Naive thymus-derived CD4-positive, alpha-beta T cell (primary cell): ENCODE measurements around the gene CCDC134. TPM values are rescaled to one million over a fixed set of nuclear protein-coding genes. Genes with fewer than 3 reads are reported as not detected.
A peak's percentile ranks its signal among the peaks of the same experiment; 100 is the strongest.
"Not testable (repeated sequence)": the region's sequence is repeated elsewhere in the genome, so short reads cannot be mapped to it uniquely, and the experiment has no call there.

Source experiments
- ATAC-seq: fragments of 150-1000 bp; cut with Tn5 transposase; 2 replicates; pipeline ENCODE4 v1.10.0; 2021; ENCODE audit warnings: mild to moderate bottlenecking, moderate library complexity
- CTCF ChIA-PET: fragments of 350-600 bp; sonication (Branson Sonifier 250); formaldehyde crosslinking; loops from one replicate; lab custom pipeline; 2021; ENCODE audit warnings: antibody characterized with exemption; lab: Charles Lee
- POLR2A ChIA-PET: fragments of 350-600 bp; sonication (Branson Sonifier 250); formaldehyde crosslinking; loops from one replicate; lab custom pipeline; 2021; ENCODE audit warnings: antibody characterized with exemption, inconsistent platforms; lab: Charles Lee
- DNase-seq, 9 donors: peaks; one replicate each; pipeline versions ENCODE4 v3.0.0 to v3.0.0-alpha.2; 2020 to 2022; ENCODE audit warnings: mixed read lengths in 1 of 9
- H3K27ac ChIP-seq: one replicate; pipeline ENCODE4 v1.7.0; 2013; ENCODE audit warnings: mild to moderate bottlenecking, low read depth, low read length, moderate library complexity
- H3K27me3 ChIP-seq, 2 donors: one replicate each; pipeline ENCODE4 v1.7.0; 2013; ENCODE audit warnings: low read length in 2 of 2, mild to moderate bottlenecking in 2 of 2, moderate library complexity in 2 of 2; ENCODE audit not compliant: control insufficient read depth in 2 of 2, insufficient read depth in 2 of 2
- H3K36me3 ChIP-seq, 3 experiments: 1 replicate in 2 of 3; 2 replicates in 1 of 3; pipeline ENCODE4 v1.7.0; 2013; ENCODE audit warnings: low read length in 3 of 3, mild to moderate bottlenecking in 3 of 3, moderate library complexity in 1 of 3; ENCODE audit not compliant: insufficient read depth in 3 of 3, control insufficient read depth in 2 of 3
- H3K4me1 ChIP-seq, 2 donors: one replicate each; pipeline ENCODE4 v1.7.0; 2013; ENCODE audit warnings: low read length in 2 of 2, mild to moderate bottlenecking in 2 of 2, moderate library complexity in 1 of 2; ENCODE audit not compliant: control insufficient read depth in 2 of 2, insufficient read depth in 2 of 2
- H3K4me3 ChIP-seq: 2 replicates; pipeline ENCODE4 v1.7.0; 2013; ENCODE audit warnings: mild to moderate bottlenecking, low read length
- H3K9me3 ChIP-seq, 3 experiments: 1 replicate in 2 of 3; 2 replicates in 1 of 3; pipeline ENCODE4 v1.7.0; 2013; ENCODE audit warnings: low read length in 3 of 3; ENCODE audit not compliant: control insufficient read depth in 2 of 3
- H3K27ac Mint-ChIP-seq, 9 donors: one replicate each; pipeline ENCODE4 v1.8.0; 2020 to 2022; ENCODE audit warnings: mixed read lengths in 9 of 9, mild to moderate bottlenecking in 8 of 9, moderate library complexity in 5 of 9, inconsistent platforms in 2 of 9
- H3K27me3 Mint-ChIP-seq, 5 donors: one replicate each; pipeline ENCODE4 v1.8.0; 2021 to 2022; ENCODE audit warnings: mixed read lengths in 5 of 5, mild to moderate bottlenecking in 1 of 5
- H3K36me3 Mint-ChIP-seq, 5 donors: one replicate each; pipeline ENCODE4 v1.8.0; 2020 to 2022; ENCODE audit warnings: mixed read lengths in 5 of 5, mild to moderate bottlenecking in 3 of 5, inconsistent platforms in 1 of 5
- H3K4me1 Mint-ChIP-seq, 7 donors: one replicate each; pipeline ENCODE4 v1.8.0; 2020 to 2022; ENCODE audit warnings: mixed read lengths in 7 of 7, mild to moderate bottlenecking in 3 of 7, inconsistent platforms in 1 of 7
- H3K4me3 Mint-ChIP-seq, 10 donors: one replicate each; pipeline ENCODE4 v1.8.0; 2020 to 2022; ENCODE audit warnings: mild to moderate bottlenecking in 10 of 10, mixed read lengths in 10 of 10, moderate library complexity in 6 of 10, inconsistent platforms in 2 of 10
- H3K9me3 Mint-ChIP-seq, 11 donors: one replicate each; pipeline ENCODE4 v1.8.0; 2020 to 2022; ENCODE audit warnings: mixed read lengths in 11 of 11, mild to moderate bottlenecking in 4 of 11, inconsistent platforms in 1 of 11, moderate library complexity in 1 of 11
- intact Hi-C, 2 donors: fragments of 100-400 bp; cut with micrococcal nuclease; formaldehyde crosslinking; loops; one replicate each; pipeline ENCODE4 v1.15.1; 2023
- polyA plus RNA-seq, 2 donors: library from polyadenylated mRNA; unstranded; fragments of 300-500 nt; fragmentation: Illumina TruSeq; gene quantifications; one replicate each; pipeline ENCODE4 v1.2.3, GENCODE V29; 2021
- total RNA-seq, 6 experiments: library from RNA in 5 of 6; stranded (reverse) in 5 of 6; gene quantifications; 1 replicate in 5 of 6; 2 replicates in 1 of 6; pipeline ENCODE4 v1.2.3 and lab custom pipeline; 2021 to 2026

Gene CCDC134
- total and polyA plus RNA-seq, 7 experiments from 2014 or later: 4.5 to 22.8 (median 16.4) TPM

- DNase-seq (peak in 1 of 9 donors; percentile 69), ATAC-seq (peak; percentile 50)
- peak overlapping the region; percentile 81 to 90 (median 84) for H3K27ac Mint-ChIP-seq
- Histone ChIP-seq H3K4me1 (peaks cover 16 to 28% of the 10 kb centered on the region in 2 donors), H3K4me3 (no peak overlapping the region), H3K36me3 (peaks cover 0 to 15% (median 0%) of the 10 kb centered on the region in 3 experiments), H3K9me3 (no peaks in the 10 kb centered on the region), H3K27ac (peak overlapping the region; percentile 55), H3K27me3 (no peaks in the 10 kb centered on the region)
- H3K4me1 Mint-ChIP-seq: peaks cover 27 to 73% (median 47%) of the 10 kb centered on the region in 7 donors
- intact Hi-C loops: loop anchor here in 1 of 2 donors (1.0 kb wide), 2 partner anchors 29 to 79 kb away; partner anchors contain the start of gene SREBF2
- peak overlapping the region in 9 of 10 donors; percentile 30 to 65 (median 55) for H3K4me3 Mint-ChIP-seq
- no peaks in the 10 kb centered on the region for H3K27me3 Mint-ChIP-seq
- H3K36me3 Mint-ChIP-seq: peaks cover 0 to 14% (median 7%) of the 10 kb centered on the region in 5 donors
- ChIA-PET POLR2A (interaction anchor here (0.5 to 2.6 kb wide), 10 partner anchors 9 to 217 kb away, joined by 3 to 18 read pairs (median 3); partner anchors contain the start of genes CCDC134 and SREBF2), CTCF (interaction anchor here (0.6 to 3.1 kb wide), 7 partner anchors 40 to 166 kb away, joined by 3 to 14 read pairs (median 4); no protein-coding TSS in a partner anchor)
- H3K9me3 Mint-ChIP-seq: no peaks in the 10 kb centered on the region
Measured at GRCh38 chr22:41862530-41863266, 62.2 kb downstream of the CCDC134 start.

- H3K4me3 Mint-ChIP-seq: peak overlapping the region in 1 of 10 donors; percentile 65
- ChIA-PET CTCF (interaction anchor here (3.1 kb wide), 1 partner anchor 117 kb away, joined by 14 read pairs; no protein-coding TSS in a partner anchor), POLR2A (interaction anchor here (0.7 to 2.6 kb wide), 4 partner anchors 9 to 84 kb away, joined by 3 to 18 read pairs (median 6); partner anchors contain the start of gene SREBF2)
- peaks cover 0 to 22% (median 3%) of the 10 kb centered on the region in 3 experiments for H3K36me3 ChIP-seq
- no peaks in the 10 kb centered on the region for H3K9me3 Mint-ChIP-seq
- peaks cover 14 to 23% of the 10 kb centered on the region in 2 donors for H3K4me1 ChIP-seq
- intact Hi-C loops: no loop called here
- DNase-seq: no peak
- H3K27me3 Mint-ChIP-seq: no peaks in the 10 kb centered on the region
- H3K9me3 ChIP-seq: no peaks in the 10 kb centered on the region
- peaks cover 19 to 66% (median 40%) of the 10 kb centered on the region in 7 donors for H3K4me1 Mint-ChIP-seq
- H3K4me3 ChIP-seq: no peak overlapping the region
- peak overlapping the region in 4 of 9 donors; percentile 83 to 90 (median 86) for H3K27ac Mint-ChIP-seq
- no peaks in the 10 kb centered on the region for H3K27me3 ChIP-seq
- ATAC-seq: no peak
- H3K36me3 Mint-ChIP-seq: peaks cover 0 to 15% (median 7%) of the 10 kb centered on the region in 5 donors
- H3K27ac ChIP-seq: no peak overlapping the region
Measured at GRCh38 chr22:41863472-41863871, 63.0 kb downstream of the CCDC134 start.

GRCh38 chr22:41868556-41868955, 68.1 kb downstream of the CCDC134 start:
- Histone ChIP-seq H3K9me3 (no peaks in the 10 kb centered on the region), H3K4me1 (no peaks in the 10 kb centered on the region), H3K36me3 (peaks cover 7 to 46% (median 14%) of the 10 kb centered on the region in 3 experiments), H3K4me3 (no peak overlapping the region), H3K27me3 (no peaks in the 10 kb centered on the region), H3K27ac (no peak overlapping the region)
- Mint-ChIP-seq H3K4me3 (no peak overlapping the region), H3K27ac (peak overlapping the region in 1 of 9 donors; percentile 74), H3K4me1 (peaks cover 5 to 39% (median 17%) of the 10 kb centered on the region in 7 donors), H3K36me3 (peaks cover 0 to 36% (median 10%) of the 10 kb centered on the region in 5 donors), H3K27me3 (no peaks in the 10 kb centered on the region), H3K9me3 (no peaks in the 10 kb centered on the region)
- no peak for ATAC-seq
- no peak for DNase-seq
- intact Hi-C loops: no loop called here
- CTCF ChIA-PET: no interaction called here
- POLR2A ChIA-PET: interaction anchor here (0.6 kb wide), 1 partner anchor 17 kb away, joined by 3 read pairs; no protein-coding TSS in a partner anchor

GRCh38 chr22:41870081-41870480, 69.6 kb downstream of the CCDC134 start:
- peaks cover 4 to 38% (median 17%) of the 10 kb centered on the region in 7 donors for H3K4me1 Mint-ChIP-seq
- H3K27ac ChIP-seq, POLR2A ChIA-PET, H3K27me3 Mint-ChIP-seq, H3K4me3 ChIP-seq, H3K4me1 ChIP-seq, ATAC-seq, H3K27ac Mint-ChIP-seq, H3K9me3 ChIP-seq, DNase-seq, H3K27me3 ChIP-seq, H3K9me3 Mint-ChIP-seq, H3K4me3 Mint-ChIP-seq: not testable (repeated sequence)
- H3K36me3 ChIP-seq: peaks cover 7 to 58% (median 14%) of the 10 kb centered on the region in 3 experiments
- H3K36me3 Mint-ChIP-seq: peaks cover 2 to 38% (median 10%) of the 10 kb centered on the region in 5 donors
- intact Hi-C loops: loop anchor here in 1 of 2 donors (5.0 kb wide), 1 partner anchor 37 kb away; no protein-coding TSS in a partner anchor
- CTCF ChIA-PET: interaction anchor here (0.7 kb wide), 1 partner anchor 177 kb away, joined by 3 read pairs; no protein-coding TSS in a partner anchor

GRCh38 chr22:41870786-41871185, 70.3 kb downstream of the CCDC134 start:
- CTCF ChIA-PET: interaction anchor here (1.6 kb wide), 1 partner anchor 70 kb away, joined by 5 read pairs; no protein-coding TSS in a partner anchor
- Histone ChIP-seq H3K27me3 (no peaks in the 10 kb centered on the region), H3K27ac (no peak overlapping the region), H3K9me3 (no peaks in the 10 kb centered on the region), H3K4me1 (no peaks in the 10 kb centered on the region), H3K36me3 (peaks cover 7 to 65% (median 14%) of the 10 kb centered on the region in 3 experiments), H3K4me3 (no peak overlapping the region)
- POLR2A ChIA-PET: no interaction called here
- H3K27ac Mint-ChIP-seq: peak overlapping the region in 3 of 9 donors; percentile 2 to 69 (median 32)
- DNase-seq (no peak), ATAC-seq (no peak)
- no peaks in the 10 kb centered on the region for H3K27me3 Mint-ChIP-seq
- H3K9me3 Mint-ChIP-seq: no peaks in the 10 kb centered on the region
- peaks cover 5 to 42% (median 6%) of the 10 kb centered on the region in 5 donors for H3K36me3 Mint-ChIP-seq
- H3K4me1 Mint-ChIP-seq: peaks cover 2 to 32% (median 13%) of the 10 kb centered on the region in 7 donors
- no peak overlapping the region for H3K4me3 Mint-ChIP-seq
- intact Hi-C loops: loop anchor here in 1 of 2 donors (5.0 kb wide), 1 partner anchor 37 kb away; no protein-coding TSS in a partner anchor

GRCh38 chr22:41873391-41873790, 72.9 kb downstream of the CCDC134 start:
- Mint-ChIP-seq H3K36me3 (peaks cover 5 to 50% (median 16%) of the 10 kb centered on the region in 5 donors), H3K27me3 (no peaks in the 10 kb centered on the region), H3K9me3 (peaks cover 0 to 2% (median 0%) of the 10 kb centered on the region in 11 donors), H3K27ac (peak overlapping the region; percentile 82 to 96 (median 88)), H3K4me3 (peak overlapping the region in 8 of 10 donors; percentile 10 to 68 (median 38)), H3K4me1 (peaks cover 0 to 29% (median 18%) of the 10 kb centered on the region in 7 donors)
- Histone ChIP-seq H3K36me3 (peaks cover 7 to 60% (median 13%) of the 10 kb centered on the region in 3 experiments), H3K27ac (peak overlapping the region; percentile 54), H3K4me3 (no peak overlapping the region), H3K9me3 (no peaks in the 10 kb centered on the region), H3K27me3 (no peaks in the 10 kb centered on the region), H3K4me1 (no peaks in the 10 kb centered on the region)
- intact Hi-C loops: loop anchor here (1.0 to 5.0 kb wide), 3 partner anchors 16 to 34 kb away; no protein-coding TSS in a partner anchor
- ATAC-seq (peak; percentile 86), DNase-seq (peak in 7 of 9 donors; percentile 36 to 69 (median 60))
- ChIA-PET POLR2A (interaction anchor here (1.1 kb wide), 1 partner anchor 11 kb away, joined by 3 read pairs; no protein-coding TSS in a partner anchor), CTCF (no interaction called here)
